ENCODE measurements around the gene DEDD2.
A peak's percentile ranks its signal among the peaks of the same experiment; 100 is the strongest.

DEDD2 gene

DNA sequence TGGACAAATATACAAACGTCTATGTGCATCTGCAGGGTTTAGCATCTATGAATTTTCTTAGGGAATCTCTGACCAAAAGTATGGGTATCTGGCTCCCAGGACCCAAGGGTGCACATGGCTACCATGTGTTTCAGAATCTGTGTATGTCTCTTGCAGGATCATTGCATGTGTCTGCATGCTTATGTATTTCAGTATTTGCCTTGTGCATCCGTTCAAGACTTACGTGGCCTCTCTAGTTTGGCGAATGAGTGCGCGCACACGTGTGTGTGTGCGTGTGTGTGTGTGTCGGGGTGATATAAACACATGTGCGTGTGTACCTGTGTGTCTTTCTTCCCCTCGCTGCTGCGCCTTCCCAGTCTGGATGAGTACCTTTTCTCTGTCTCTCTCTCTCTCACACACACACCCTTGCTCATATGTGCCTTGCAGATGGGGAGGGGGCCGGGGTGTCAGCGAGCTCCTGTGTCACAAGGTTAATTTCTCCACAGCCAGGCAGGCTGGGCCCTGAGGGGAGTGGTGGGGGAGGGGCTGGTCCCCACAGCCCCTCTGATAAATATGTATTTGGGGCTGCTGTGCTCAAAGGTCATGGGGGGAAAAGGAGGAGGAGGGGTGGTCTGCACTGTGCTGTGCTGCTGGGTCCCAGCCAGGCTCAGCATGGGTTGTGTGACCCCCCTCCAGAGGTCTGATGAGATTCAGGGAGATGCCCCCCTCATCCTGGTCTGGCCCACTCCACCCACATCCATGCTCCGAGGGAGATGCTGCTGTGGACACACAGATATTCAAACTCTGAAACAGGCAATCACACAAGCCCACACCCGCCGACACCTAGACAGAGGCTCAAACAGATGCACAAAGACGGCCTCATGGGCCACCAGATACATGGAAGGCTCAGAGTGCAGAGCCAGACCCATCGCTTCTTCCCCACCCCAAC, 47.7 kb downstream of the DEDD2 start:
- no peak for DNase-seq

- DNase-seq: no peak
These were observed 49.3 kb downstream of the DEDD2 start for GRCh38 chr19:42168206-42168605.

DNA sequence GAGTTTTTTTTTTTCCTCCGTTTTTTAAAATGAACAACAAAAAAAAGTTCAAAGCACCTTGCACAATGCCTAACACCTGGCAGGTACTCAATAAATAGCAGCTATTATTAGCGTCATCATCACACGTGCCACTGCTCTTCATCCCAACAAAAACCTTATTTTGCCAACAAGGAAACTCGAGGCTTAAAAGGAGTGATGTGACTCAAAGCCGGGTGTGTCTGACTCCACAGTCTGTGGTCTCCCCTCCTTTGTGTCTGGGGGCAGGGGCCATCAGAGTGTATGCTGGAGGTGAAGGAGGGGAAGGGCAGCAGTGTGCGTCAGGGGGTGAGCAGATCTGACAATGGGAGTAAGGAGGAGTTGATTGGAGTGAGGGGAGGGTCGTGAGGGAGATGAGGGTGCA, 51.2 kb downstream of the DEDD2 start:
- DNase-seq: no peak

DNA sequence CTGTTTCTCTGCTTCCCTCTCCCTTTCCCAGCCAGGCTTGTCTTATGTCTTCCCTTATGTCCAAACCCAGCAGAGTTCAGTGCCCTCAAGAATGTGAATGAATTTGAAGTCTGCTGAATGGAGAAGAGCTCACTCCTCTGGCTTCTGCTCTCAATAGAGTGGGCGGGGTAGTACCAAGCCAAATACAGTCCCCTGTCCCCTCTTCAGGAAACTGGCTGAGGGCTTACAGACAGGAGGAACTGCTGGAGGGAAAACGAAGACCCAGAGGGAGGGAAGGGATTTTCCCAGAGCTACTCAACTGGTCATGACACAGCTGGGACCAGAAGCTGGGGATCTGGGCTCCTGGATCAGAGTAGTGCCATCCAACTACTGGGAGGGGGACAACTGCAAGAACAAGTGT, 52.3 kb downstream of the DEDD2 start:
- DNase-seq: peak; percentile 45 to 77

- DNase-seq: no peak
These were observed 55.7 kb downstream of the DEDD2 start for GRCh38 chr19:42161616-42162263.

- no peak for DNase-seq
These were observed 57.5 kb downstream of the DEDD2 start for GRCh38 chr19:42159942-42160341.

GRCh38 chr19:42158926-42159325, 58.6 kb downstream of the DEDD2 start:
- DNase-seq: no peak

- DNase-seq: no peak
These were observed 60.9 kb downstream of the DEDD2 start for GRCh38 chr19:42156571-42156970.

DNA sequence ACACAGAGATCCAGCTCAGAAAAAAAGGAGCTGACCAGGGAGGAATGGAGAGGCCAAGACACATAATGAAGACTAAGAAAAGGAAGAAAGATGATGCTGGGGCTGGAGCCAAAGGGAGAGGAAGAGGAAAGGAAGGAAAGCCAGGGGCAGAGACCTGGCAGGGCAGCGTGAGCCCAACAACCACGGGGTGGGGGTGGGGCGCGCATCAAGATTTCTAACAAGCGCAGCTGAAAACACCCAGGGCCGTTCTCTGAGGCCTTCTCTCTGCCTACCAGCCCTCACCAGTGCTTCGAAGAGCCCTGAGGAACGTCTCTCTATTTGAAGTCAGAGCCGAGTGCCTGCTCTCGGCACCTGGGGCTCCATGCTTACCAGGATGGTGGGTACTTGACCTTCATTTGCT, 61.7 kb downstream of the DEDD2 start:
- no peak for DNase-seq

- DNase-seq: no peak
These were observed 62.8 kb downstream of the DEDD2 start for GRCh38 chr19:42154471-42155323.

GRCh38 chr19:42153672-42154433, 63.6 kb downstream of the DEDD2 start:
- no peak for DNase-seq

DNA sequence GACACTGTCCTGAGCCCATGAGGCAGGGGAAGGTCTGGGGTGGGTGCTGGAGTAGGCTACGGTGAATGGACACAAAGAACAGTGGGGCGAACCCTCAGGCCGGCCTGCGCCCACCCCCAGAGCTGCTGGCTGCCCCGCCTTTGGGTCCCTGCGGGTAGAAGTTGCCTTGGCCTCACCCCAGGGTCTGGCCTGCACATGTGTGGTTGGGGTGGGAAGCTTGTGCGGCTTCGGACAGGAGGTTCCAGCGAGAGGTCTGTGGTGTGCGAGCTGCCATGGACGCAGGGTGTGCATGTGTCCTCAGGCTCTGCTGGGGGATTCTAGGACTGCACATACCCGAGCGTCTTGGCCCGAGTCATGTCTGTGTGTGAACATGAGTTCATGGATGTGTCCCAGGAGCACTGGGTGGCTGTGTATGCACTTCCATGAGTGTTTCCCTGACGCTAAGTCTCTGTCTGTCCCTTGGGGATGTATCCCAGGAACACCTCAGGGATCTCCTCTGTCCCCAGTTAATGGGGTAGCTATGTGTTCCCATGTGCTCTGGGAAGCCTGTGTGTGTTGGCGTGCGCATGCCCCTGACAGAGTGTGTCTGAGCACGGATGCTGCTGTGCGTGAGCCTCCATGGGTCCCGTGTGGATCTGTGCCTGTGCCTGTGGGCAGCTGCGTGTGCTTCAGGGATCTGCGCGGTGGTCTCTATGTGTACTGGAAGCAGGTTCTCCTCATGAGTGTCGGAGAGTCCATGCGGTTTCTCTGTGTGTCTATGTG, 64.4 kb downstream of the DEDD2 start:
- DNase-seq: no peak

- DNase-seq: no peak
These were observed 65.4 kb downstream of the DEDD2 start for GRCh38 chr19:42151782-42152684.

DNA sequence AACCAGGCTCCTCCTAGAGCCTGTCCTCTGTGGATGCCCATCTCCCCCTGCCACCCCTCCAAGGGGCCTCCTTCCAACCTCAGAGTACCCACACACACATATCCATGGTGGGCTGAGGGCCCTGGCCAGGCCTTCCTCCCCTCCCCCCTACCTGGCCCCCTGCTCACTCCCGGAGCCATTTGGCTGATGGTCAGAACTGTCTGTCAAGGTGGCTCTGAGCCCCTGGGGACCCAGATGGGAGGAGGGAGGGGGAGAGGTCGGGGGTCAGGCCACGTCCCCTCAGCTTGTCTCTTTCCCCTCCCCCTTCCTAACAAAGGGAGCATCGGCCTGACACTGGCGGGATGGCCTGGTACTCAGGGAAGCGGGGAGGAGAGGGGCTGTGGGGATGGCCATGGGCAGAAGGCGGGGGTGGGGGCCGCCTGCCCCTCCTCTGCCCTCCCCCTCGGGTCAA, 66.5 kb downstream of the DEDD2 start:
- no peak for DNase-seq

DNA sequence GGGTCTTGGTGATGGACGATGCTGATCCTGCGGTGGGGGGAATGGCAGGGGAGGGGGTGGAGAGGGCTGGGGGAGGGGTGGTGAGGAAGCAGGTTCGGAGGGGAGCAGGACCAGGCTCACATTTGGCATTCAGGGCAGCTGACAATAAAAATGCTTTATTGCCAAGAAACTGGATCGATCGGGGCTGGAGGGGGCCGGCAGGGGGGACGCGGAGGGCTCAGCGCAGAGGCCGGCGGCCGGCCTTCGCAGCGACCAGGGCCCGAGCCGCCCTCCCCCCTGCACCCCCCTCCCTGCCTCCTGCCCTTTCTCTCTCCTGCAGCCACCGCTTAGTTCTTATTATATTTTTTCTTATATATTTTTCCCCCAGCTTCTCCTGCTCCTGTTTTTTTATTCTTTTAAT, 67.1 kb downstream of the DEDD2 start:
- DNase-seq: no peak

DNA sequence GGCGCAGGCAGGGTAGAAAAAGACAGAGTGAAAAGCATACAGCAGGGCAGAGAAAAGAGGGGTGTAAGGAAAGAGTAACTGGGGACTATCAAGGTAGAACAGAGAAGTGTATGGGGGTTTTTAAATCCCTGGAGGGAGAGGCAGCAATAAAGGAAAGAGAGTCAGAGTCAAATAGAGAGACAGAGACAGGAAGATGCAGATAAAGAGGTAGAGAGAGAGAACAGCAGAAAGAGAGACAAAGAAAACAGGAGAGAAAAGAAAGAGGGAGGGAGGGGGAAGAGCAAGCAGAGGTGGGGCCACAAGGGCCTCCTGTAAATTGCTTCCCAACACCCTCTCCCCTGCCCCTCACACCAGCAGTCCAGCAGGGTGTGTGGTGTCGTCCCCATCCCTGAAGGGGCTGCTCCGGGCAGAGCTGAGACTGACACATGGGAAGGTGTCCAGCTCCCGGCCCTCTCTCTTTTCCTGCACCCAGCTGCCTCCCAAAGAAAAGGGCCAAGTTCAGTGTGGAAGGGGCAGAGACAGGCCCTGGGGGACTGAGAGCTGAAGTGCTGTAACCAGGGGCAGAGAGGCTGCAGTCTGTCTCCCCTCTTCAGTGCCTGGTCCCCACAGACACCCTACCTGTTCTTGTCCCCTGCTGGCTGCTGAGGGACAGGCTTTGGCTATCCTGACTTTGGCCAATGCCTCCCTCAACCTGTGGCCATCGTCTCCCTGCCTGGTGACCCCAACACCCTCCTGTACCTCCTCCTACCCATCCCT, 67.9 kb downstream of the DEDD2 start:
- no peak for DNase-seq

All from inflammatory macrophage treated with lipopolysaccharide for 1 hour (primary cell).